Raji (cell line): ENCODE measurements around the gene ANKRD44.
A peak's percentile ranks its signal among the peaks of the same experiment; 100 is the strongest.

Source experiments
- POLR2A ChIP-seq: IDR thresholded peaks from 2 replicates; pipeline ENCODE4 v1.6.1; 2011; ENCODE audit warnings: low read depth, low read length, control low read depth; ENCODE audit not compliant: insufficient read depth

Gene ANKRD44

DNA sequence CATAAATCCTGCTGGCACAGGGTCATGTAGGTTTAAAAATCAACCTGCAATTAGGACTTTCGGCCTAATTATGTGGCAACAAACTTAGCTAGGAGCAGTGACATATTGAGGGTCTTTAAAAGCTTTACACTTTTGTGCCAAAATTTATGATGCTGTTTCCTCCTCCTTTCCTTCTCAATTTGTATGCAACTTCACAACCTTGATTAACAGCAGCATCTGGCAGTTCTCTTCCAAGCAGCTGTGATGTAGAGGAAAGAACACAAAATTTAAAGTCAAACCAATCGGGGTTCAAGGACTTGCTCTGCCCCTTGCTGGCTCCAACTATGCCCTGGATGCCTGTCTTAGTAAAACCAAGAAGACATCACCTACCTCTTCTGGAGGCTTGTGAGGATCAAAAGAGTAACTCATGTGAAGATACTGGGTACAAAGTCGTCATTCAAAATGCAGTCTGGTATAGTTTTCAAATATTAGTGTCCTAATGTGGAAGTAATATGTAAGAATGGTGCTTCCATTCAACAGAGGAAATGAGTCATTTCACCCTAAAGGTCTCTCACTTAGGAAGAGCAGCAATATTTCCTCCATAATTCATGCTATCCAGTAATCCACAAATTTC lies 94.7 kb downstream of the ANKRD44 start:
- no peak for TF ChIP-seq POLR2A

DNA sequence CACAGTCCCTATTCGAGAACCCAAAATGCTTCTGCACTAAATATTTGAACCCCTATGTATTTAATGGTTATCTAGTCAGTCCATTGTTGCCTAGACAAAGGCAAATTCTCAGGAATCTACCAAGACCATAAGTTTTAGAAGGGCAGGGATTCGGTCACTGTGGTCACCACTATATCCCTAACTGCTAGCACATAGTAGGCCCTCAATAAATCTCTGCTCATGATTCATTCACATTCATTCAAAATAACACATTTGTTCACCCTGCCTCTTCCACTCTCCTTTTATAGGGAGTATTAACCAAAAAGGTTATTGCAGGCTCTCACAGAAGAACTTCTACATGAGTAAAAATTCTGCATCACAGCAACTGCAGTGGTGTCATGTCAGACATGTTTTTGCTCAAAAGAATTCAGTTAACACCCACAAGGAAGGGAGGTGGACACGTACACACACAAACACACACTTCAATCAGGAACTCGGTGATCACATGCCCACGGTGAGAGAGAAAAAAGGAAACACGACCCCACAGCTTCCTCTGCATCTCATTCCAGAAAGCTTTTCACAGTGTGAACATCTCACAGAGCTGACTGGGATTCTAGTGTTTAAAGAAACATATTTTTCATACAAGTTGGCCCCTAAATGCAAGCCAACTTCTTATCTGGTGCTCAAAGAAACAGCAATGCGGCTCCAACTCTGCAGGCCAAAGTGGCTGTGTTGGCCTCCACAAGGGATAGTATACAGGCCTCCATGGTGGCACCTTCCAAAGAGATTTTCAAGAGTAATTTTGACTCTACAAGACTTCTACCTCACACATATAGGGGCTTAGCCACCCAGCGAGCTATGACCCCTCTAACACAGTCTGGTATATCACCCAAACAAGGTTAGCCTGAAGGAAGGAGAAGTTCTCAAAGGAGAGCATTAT lies 98.0 kb downstream of the ANKRD44 start:
- TF ChIP-seq POLR2A, result peak; percentile 26; the same call in 1 of the 2 replicates

DNA sequence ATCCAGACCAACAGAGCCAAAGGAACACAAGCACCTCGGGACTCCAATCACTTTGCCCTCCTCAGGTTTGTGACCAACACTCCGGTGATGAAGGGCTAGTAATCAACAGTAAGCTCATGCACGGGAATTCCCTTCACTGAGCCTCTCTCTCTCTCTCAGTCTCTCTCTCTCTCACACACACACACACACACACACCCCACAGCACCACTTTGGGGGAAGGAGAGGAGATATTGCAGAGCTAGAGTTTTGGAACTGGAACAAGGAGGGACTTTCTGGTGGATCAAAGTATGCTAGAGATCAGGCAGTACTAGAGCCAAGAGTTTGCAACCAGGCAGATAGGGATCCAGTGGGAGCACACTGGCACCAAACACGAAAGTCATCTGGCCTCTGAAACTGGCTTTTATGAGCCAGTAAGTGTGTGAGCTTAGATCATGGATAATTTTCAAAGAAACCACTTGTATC lies 98.7 kb downstream of the ANKRD44 start:
- TF ChIP-seq POLR2A, result no peak

DNA sequence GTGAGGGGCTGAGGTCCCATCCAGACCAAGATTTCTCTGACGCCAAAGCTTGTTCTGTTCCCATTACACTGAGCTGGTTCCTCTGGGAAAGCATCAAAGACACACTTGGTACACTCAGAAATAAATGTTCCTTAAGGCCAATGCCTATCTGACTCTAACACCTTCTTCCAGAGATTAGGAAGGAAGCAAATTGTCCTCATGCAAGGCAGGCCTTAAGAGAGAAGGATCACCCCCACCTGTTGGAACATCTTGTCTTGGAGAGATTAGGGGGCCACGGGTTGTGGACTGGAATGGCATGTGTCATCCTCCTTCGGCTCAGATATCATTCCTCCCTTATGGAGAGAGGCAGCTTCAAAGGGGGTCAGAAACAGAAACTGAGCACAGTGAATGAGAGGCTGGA lies 100.2 kb downstream of the ANKRD44 start:
- TF ChIP-seq POLR2A, result no peak

DNA sequence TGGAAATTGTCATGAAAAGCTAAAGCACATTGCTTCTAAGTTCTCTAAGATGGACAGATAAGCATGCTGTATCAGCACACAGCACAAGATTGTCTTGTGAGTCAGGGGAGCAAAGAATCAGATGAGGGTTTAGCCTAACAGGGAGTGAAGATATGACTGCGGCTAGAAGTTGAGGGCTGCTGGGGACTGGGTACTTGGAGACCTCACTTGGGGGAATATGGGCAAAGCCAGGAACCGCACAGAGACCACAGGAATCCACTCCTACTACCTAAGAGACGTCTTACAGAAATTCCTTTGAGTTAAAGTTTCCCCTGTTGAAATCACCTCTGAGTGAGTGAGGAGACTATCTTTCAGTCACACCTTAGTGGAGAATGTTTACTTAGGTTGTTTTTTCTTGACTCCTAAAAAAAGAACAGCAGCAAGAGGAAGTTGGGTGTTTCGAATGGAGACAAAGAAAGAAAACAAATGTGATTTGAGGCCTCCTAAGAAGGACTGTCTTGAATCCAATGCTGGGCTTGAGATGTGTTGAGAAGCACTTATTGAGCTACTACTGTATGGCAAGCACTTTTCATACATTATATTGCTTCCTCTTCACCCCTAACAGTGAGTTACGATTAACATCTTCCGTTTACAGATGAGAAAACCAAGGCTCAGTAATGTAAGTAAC lies 100.7 kb downstream of the ANKRD44 start:
- TF ChIP-seq POLR2A, result no peak

DNA sequence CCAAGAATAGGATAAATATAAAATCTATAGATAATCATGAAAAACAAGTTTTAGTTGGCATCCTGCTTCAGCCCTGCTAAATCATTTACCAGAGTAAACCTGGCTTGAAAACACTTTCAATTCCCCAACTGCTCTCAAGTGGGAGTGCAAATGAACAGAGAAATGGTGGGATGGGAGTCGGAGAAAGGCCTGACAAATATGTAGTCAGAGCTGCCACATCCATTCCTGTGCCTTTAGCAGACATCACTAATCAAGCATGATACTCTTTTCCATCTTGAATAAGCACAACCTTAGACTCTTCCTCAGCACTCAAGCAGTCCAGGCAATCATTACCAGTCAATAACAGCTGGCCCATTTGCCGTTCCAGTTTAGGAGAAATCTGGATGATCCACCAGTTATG lies 101.3 kb downstream of the ANKRD44 start:
- TF ChIP-seq POLR2A, result no peak

DNA sequence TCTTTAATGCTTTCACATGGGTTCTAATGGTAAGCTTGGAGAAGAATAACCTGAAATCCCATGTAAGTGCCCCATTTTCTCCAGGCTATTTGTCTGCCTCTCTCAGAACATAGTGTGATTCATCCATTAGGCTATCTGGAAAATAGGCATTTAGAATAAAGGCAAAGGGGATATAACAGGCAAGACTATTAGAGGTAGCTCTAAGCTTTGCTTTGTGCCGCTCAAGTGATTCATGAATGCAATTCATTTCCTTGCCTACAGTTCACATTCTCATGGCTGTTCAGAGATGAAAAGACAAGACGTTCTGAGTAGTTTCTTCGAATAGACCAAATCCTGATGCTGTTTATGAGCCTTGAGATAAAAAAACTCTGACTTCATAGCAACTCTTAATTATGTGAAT lies 101.7 kb downstream of the ANKRD44 start:
- TF ChIP-seq POLR2A, result no peak

DNA sequence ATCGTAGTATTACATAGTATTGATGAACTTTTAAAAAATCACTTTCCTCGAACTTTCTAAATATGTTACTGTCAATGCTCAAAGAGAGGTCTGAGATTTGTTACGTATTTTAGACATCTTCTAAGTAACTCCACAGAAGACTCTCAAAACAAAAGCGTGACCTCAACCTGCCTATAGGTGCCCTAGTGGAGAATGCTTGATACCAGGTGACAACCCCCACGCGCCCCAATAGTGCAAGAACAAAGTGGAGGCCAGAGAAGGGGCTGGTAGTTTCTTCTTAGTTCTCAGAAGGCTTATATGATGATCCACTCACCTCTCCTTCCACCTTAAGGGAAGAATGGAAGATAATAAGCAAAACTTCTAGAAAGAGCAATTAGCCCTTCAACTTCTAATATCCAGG lies 102.6 kb downstream of the ANKRD44 start:
- TF ChIP-seq POLR2A, result no peak

DNA sequence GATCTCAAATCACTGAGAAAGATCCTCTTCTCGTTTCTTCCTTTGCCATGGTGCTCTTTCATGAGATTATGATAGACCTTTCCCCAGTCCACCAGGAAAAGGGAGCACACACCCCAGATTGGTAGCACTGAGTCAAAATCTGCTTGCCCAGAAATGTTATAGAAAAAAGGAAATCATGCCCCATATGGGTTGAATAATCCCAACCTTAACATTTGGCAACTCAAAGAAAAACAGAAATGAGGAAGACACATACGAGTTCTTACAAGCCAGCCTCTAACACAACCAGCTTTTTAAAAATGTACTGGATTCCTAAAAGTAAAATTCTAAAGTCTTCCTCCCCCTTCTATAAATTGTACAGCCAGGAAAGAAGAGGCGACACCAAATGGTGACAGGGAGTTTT lies 103.0 kb downstream of the ANKRD44 start:
- TF ChIP-seq POLR2A, result no peak

DNA sequence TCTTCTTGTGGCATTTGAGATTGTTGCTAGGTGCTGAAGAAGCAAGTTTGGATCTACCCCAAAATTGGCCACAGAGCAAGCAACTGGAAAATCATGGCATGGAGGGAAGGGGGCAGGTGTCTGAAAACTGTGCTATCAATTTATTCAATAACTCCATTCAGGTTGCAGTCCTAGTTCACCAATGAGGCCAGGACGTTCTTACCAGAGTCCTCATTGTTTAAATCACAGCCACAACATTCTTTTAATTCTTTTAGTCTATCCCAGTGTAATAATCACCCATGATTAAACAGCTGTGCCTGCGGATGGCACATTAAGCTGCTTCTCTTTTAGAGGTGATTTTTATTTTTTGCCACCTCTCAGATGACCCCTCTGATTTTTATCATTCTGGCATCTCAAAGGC lies 103.5 kb downstream of the ANKRD44 start:
- no peak for TF ChIP-seq POLR2A

DNA sequence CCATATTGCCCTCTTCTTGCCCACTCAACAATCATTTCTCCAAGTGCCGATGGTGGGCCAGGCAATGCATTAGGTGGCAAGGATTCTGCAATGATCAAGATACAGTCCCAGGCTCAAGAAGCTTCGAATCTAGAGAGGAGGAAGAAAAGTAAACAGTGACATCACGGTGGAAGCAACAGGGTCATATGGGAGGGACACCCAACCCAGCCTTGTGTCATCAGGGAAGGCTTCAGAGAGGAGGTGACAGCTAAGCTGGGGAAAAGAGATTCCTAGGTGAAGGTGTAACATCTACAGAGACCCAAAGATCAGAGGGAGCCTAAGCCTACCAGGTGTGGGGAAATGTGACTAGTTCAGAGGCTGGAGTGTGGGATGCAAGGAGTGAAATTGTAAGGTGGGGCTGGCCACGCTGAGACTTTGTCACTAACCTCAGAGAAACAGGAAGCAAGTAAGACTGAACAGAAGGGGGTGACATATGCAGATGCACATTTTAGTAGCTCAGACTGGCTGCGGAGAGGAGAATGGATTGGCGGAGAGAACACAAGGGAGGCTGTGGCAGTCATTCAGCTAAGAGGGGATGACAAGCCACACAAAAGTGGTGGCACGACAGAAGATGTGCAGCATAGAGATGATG lies 104.9 kb downstream of the ANKRD44 start:
- TF ChIP-seq POLR2A, result no peak

DNA sequence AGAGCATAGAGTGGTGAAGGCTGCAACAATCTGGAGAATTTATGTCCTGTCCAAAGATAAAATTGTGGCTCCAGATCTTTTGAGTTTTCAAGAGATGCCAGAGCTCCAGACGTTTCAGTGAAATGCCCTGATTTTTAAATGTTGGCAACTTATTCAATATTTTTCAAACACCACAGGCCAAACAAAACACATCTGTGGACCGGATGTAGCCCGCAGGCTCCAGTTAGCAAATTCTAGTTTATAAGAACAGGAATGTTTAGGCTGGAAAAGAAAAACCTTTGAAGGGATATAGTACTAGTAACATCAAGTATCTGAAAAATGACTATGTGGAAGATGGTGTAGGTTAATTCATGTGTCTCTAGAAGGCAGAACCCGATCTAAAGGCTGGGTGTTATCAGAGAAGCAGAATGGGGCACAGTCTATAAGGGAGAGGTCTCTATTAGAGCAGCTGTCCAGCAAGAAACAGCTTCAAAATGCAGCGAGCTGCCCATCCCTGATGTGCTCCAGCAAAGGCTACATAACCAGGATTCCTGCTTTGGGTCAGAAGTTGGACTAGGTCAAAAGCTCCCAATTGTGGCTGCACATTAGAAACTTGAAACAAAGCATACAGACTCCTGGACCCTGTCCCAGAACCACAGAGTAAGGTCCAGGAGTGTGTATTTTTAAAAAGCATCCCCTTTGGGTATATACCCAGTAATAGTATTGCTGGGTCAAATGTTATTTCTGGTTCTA lies 105.9 kb downstream of the ANKRD44 start:
- TF ChIP-seq POLR2A, result no peak

DNA sequence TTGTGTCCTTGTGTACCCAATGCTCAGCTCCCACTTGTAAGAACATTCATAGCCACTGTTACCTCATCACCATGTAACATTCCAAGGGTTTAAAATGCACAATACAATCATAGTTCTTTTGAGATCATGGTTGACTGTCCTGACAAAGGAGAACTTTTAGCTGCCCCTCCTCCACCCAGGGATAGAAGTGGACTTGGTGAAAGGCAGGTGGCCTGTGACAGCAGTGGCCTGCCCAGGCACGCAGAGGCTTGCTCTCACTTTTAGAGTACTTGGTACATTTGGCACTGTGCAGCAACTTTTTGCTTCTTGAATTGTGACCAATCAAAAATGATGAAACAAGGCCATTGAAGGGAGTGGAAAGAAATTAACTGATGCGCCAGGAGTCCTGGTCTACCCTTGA lies 108.7 kb downstream of the ANKRD44 start:
- TF ChIP-seq POLR2A, result no peak

DNA sequence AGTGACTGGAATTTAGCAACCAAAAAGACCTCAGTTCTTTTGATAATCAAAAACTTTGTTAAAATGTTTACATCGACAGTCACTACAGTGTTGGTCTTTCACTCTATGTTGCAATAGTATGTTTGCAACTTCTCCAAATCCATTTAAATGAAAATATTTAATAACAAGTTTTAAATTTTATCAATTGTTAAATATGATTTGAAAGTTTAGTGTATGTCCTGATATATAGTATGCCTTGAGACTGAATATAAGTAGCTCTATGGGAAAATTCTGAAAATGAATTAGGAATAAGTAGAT lies 109.9 kb downstream of the ANKRD44 start:
- no peak for TF ChIP-seq POLR2A

DNA sequence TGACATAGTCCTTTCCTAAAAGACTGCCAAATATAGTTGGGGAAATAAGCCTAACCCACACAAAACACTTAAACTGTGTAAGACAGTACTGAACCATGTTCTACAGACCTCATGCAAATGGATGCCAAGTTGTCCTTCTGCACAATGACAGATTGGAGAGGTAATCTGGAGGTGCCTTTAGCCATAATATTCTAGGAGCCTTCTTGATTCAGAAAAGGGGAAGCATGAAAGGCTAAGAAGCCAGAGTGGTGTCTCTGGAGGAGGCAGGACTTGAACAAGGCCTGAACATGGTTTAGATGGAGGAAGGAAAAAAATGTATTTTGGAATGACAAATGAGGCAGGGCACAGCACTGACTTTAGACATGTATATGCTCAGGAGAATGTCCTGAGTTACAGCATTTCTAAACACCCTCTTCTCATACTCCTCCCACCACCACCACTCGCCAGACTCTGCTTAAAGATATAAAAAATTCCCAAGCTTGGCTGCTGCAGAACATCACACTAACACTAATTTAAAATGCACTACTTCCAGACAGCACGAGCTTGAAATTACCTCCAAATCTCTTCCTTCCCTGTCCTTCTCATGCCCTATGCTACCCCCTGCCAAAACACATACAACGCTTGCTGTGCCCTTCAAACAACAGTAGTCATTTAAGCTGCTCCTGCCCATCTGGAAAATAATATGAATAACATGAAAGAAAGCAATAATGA lies 110.4 kb downstream of the ANKRD44 start:
- no peak for TF ChIP-seq POLR2A

DNA sequence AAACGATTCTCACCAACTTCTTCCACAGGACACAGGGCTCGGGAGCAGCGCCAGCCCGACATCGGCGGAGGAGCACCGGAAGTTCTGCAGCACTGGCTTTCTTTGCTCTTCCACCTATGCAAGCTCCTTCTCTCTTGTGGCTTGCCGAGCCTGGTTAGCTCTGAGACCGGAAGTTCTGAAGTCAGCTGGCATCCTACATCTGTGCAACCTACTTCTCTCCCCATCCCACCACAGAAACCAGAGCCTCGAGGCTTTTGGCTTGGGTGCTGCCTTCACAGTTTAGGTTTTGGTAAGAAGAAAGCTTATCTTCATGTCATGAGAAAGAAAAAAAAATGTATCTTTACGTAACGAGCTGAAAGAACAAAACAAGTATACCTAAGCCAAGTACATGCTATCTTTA lies 111.7 kb downstream of the ANKRD44 start:
- TF ChIP-seq POLR2A, result peak; percentile 77
